Stimulated activated CD4-positive, alpha-beta T cell treated with anti-CD3 and anti-CD28 coated beads, Interleukin-2, amount 100 ng/mL, for 24 hours (primary cell): ENCODE data around the gene IKZF3.
"Not testable (repeated sequence)": the region's sequence is repeated elsewhere in the genome, so short reads cannot be mapped to it uniquely, and the experiment has no call there.

Source experiments
- DNase-seq, 2 donors: peaks; one replicate each; pipeline ENCODE4 v3.0.0-alpha.2; 2020

Gene IKZF3

DNA sequence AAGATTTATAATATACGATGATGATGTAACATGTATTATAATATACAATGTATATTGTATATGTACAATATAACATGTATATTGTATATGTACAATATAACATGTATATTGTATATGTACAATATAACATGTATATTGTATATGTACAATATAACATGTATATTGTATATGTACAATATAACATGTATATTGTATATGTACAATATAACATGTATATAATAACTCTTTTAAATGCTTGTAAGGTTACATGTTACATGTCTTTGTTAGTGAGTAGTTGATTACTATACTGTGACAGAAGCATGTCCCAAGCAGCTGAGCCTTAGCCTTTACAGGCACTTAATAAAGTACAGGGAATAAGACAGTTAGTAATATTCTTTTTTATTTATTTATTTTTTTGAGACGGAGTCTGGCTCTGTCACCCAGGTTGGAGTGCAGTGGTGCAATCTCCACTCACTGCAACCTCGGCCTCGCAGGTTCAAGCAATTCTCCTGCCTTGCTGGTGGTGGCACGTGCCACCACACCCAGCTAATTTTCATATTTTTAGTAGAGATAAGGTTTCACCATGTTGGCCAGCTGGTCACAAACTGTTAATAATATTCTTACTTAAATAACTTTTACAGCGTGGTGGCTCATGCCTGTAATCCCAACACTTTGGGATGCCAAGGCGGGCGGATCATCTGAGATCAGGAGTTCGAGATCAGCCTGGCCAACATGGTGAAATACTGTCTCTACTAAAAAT, 8.0 kb downstream of the IKZF3 start:
- not testable (repeated sequence) for DNase-seq

DNA sequence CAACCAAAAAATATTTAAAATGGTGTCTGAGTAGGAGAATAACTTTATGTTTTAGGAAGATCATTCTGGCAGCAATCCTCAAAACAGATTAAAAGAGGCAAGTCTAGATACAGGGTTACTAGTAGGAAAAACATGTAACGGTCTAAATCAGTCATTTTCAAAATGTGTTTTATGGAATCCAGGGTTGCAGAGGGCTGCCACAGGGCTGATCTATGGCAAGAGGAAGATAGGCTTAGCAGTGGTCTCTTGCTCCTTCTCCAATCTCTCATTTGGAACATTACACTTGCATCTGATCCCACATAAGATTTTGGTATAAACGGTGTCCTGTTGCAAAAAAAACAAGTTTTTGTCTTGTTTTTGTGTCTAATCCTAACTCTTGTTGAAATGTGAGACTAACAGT, 9.2 kb downstream of the IKZF3 start:
- no peak for DNase-seq

DNA sequence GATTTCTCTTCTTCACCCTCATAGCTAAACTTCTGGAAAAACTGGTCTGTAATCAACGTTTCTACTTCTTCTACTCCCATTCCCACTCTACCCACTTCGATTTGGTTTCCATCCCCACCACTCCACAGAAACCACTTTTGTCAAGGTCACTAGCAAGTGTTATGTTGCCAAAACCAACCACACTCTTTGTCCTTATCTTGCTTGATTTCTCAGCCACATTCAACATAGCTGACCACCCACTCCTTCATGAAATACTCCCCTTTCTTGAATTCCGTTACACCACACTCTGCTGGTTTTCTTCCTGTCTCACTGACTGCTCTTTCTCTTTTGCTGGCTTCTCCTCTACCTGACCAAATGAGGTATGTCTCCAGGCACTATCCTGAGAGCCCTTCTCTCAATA, 11.9 kb downstream of the IKZF3 start:
- no peak for DNase-seq

DNA sequence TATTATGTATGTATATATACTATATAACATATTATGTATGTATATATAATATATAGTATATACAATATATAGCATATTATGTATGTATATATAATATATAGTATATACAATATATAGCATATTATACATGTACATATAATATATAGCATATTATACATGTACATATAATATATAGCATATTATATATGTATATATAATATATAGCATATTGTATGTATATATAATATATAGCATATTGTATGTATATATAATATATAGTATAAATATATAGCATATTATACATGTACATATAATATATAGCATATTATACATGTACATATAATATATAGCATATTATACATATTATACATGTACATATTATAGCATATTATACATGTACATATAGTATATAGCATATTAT, 13.9 kb downstream of the IKZF3 start:
- not testable (repeated sequence) for DNase-seq

DNA sequence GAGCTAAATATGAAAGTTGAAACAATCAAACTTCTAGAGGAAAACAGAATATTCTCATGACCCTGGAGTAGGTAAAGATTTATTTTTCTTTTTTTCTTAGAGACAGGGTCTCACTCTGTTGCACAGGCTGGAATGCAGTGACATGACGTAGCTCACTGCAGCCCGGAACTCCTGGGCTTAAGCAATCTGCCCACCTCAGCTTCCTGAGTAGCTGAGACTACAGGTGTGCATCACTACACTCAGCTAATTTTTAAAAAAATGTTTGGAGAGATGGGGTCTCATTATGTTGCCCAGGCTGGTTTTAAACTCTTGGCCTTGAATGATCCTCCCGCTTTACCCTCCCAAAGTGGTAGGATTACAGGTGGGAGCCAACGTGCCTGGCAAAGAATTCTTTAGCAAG, 15.5 kb downstream of the IKZF3 start:
- DNase-seq: no peak

DNA sequence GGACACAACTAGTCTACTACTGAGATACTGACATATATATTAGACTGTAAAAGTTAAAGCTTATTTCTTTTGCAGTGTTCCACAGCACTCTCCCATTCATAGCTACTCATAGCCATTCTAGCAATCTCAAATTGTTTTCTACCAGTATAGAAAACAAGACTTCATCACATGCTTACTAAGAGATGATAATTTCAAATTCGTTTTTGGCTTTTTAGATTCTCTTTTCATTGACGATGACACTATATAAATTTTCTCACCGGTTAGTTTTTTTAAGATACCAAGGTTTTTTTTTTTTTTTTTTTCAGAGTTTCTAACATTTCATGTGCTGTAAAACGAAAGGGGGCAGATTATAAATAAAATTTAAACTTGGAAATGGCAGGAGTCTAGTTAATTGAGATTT, 17.9 kb downstream of the IKZF3 start:
- DNase-seq: no peak

DNA sequence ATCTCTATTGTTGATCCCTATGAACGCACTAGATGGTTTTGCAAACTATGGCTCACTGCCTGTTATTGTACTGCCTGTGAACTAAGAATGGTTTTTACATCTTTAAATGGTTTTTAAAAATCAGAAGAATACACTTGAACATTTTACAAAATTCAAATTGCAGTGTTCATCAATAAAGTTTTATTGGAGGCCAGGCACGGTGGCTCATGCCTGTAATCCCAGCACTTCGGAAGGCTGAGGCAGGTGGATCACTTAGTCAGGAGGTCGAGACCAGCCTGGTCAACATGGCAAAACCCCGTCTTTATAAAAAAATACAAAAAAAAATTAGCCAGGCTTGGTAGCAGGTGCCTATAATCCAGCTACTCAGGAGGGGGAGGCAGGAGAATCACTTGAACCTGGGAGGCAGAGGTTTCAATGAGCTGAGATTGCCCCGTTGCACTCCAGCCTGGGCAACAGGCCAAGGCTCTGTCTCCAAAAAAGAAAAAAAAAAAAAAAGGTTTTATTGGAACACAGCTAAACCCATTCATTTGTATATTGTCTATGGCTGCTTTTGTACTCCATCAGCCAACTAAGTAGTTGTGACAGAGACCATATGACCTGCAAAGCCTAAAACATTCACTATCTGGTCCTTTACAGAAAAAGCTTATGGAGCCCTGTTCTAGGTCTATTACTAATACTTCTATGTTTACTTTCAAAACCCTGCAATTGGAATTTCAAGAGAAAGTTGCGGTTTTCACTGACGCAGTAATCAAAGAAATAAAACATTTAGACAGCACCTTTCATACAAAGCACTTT, 18.9 kb downstream of the IKZF3 start:
- no peak for DNase-seq

DNA sequence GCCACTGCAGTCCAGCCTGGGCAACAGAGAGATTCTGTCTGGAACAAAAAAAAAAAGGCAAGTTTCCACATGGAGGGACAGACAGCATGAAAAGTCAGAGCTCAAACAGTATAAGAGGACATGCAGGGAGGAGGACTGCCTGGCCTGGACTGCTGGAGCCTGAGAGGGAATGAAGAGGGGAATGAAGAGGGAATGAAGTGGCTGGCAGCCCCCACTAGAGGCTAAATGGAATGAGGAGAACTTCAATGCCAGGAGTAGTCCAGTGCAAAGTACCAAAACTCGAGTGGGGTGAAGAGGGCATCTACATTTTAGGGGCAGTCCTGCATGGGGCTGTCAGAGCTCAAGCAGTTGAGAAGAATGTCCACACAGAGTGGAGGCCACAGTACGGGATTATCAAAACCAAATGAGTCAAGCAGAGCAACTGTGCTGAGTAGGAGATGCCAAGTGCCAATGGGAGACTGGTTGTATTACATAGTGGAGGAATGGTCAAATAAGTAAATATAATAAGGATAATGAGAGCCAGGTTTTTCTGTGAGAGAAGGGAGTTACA, 22.9 kb downstream of the IKZF3 start:
- DNase-seq: no peak

DNA sequence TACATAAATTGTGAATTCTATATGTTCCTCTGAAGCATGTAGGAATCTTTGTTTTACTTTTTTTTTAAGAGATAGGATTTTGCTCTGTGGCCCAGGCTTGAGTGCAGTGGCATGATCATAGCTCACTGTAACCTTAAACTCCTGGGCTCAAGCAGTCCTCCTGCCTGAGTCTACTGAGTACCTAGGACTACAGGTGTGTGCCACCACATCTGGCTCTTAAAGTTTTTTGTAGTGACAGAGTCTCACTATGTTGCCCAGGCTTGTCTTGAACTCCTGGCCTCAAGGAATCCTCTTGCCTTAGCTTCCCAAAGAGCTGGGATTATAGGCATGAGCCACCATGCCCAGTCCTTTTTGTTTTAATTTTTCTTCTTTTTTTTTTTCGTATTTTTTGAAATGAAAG, 25.3 kb downstream of the IKZF3 start:
- DNase-seq: no peak

DNA sequence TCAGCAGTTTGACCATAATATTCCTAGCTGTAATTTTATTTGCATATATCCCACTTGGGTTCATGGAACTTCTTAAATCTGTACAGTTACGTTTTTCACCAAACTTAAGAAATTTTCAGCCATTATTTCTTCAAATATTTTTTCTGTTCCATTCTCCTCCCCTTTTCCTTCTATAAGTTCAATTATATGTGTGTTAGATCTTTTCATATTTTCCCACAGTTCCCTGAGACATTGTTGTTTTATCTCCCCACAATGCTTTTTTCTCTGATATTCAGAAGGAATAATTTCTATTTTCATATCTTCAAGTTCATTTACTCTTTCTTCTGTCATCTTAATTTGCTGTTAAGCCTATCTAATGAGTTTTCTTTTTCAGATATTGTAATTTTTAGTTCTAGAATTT, 26.1 kb downstream of the IKZF3 start:
- no peak for DNase-seq

DNA sequence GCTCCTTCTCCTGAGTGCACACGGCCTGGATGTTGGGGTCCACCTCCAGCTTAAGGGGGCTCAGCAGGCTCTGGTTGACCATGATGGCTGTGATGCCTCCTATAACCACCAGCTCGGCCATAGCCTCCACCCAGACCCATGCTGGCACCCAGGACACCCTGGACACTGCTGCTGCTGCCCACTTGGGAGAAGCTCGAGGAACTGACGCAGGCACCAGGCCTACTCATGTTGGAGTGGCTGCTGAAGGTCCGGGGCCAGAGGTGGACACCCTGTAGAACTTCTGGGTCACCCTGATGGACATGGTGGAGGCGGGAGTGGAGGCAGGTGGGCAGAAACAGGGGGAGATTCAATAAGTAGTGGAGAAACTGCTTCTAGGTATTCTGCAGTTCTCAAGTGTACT, 28.0 kb downstream of the IKZF3 start:
- DNase-seq: no peak

DNA sequence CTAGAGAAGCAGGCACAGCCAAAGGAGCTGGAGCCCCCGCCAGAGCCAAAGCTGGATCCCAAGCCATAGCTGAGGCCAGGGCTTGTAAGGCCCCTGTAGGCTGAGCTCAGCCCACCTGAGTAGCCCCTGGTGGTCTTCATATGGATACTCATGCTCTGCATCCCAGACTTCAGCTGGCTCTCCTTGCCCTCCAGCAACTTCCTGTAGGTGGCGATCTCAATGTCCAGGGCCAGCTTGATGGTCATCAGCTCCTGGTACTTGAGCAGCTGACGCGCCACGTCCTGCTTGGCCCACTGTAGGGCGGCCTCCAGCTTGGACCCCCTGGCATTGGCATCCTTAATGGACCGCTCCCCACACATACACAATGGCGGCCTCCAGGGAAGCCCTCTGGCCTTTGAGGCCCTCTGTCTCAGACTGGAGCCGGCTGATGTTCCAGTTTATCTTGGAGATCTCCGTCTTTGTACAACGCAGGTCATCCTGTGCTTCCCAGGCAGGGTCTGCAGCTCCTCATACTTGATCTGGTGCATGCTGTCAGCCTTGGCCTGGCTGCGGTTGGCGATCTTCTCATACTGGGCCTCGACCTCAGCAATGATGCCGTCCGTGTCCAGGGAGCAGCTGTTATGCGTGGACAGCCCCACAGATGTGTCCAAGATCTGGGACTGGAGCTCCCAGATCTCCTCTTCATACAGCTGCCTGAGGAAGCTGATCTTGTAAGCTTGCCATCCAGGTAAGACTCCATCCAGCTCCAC, 28.9 kb downstream of the IKZF3 start:
- DNase-seq: no peak

DNA sequence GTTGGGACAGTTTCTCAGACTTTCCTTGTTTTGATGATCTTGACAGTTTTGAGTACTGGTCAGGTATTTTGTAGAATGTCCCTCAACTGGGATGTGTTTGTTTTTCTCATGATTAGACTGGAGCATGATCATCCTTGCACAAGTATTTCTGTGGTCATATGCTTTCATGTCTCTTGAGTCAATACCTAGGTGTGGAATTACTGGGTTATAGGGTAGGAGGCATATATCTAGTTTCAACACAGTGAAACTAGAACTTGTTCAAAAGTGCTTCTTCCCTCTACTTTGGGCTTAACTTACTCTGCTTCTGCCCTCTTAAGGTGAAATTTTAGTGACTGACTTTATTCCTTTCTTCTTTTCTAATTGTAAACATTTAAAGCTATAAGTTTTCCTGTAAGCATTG, 30.1 kb downstream of the IKZF3 start:
- no peak for DNase-seq

DNA sequence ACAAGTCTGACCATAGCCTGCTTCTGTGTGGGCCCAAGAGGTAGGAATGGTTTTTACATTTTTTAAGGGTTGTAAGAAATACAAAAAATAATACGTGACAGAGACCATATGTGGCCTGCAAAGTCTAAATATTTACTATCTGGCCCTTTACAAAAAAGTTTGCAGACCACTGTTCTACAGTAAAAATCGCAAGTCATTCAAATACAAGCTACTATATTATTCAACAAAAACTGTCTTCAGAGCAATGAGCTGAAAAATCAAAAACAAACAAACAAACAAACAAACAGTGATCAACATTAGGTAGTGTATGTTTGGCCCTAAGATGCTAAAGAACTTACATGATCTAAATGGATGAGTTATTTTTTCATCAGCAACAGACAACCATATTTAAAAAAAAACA, 32.5 kb downstream of the IKZF3 start:
- no peak for DNase-seq

DNA sequence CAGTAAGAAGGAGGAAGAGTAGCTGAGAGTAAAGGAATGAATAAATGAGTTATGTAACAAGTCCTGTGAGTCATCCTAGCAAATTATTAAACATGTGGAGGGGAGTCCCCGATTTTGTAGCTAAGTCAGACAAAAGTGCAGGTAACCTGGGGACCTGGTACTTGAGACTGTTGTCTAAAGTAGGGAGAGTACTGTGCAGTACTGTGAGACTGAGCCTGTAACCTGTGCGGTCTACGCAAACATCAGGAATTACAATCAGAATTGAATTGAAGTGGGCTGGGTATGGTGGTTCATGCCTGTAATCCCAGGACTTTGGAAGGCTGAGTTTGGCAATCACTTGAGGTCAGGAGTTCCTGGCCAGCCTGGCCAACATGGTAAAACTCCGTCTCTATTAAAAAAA, 35.7 kb downstream of the IKZF3 start:
- DNase-seq: no peak

DNA sequence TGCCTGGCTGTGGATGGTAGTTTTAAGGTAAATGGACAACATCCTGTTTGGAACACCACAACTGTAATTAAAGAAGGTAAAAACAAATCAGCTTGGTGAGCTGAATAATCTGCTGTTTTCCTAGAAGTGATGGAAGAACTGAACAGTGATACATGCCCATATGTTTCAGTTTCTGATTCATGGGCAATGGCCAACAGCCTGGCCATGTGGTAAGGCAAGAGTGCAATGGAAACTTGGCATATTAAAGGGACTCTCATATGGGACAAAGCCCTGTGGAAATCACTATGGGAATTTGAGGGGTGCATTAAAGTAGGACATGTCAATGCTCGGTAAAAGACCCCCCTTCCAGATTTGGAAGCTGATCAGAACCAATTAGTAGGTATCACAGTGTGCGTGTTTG, 37.8 kb downstream of the IKZF3 start:
- DNase-seq: no peak

DNA sequence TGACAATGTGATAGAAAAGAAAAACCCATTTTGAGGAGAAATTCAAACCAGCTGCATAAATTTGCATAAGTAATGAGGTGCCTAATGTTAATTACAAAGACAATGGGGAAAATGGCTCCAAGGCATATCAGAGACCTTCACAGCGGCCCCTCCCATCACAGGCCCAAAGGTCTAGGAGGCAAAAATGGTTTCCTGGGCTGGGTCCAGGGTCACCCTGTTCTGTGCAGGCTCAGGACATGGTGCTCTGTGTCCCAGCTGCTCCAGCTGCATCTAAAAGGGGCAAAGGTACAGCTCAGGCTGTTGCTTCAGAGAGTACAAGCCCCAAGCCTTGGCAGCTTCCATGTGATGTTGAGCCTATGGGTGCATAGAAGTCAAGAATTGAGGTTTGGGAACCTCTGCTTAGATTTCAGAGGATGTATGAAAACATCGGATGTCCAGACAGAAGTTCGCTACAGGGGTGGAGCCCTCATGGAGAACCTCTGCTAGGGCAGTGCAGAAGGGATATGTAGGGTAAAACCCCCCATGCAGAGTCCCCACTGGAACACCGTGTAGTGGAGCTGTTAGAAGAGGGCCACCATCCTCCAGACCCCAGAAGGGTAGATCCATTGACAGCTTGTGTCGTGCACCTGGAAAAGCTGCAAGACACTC, 40.6 kb downstream of the IKZF3 start:
- no peak for DNase-seq

DNA sequence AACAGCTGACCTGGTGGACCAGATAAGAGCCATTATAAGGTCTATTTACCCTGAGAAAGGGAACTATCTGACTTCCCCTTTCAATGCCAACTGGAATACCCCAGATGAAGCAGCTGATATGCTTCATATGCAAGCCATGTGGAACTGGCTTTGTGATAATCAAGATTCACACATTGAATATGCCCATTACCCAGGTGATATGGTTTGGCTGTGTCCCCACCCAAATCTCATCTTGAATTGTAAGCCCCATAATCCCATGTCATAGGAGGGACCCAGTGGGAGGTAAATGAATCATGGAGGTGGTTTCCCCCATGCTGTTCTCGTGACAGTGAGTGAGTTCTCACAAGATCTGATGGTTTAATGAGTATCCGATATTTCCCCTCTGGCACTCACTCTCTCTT, 42.1 kb downstream of the IKZF3 start:
- peak in 1 of 2 donors; percentile 37 for DNase-seq

DNA sequence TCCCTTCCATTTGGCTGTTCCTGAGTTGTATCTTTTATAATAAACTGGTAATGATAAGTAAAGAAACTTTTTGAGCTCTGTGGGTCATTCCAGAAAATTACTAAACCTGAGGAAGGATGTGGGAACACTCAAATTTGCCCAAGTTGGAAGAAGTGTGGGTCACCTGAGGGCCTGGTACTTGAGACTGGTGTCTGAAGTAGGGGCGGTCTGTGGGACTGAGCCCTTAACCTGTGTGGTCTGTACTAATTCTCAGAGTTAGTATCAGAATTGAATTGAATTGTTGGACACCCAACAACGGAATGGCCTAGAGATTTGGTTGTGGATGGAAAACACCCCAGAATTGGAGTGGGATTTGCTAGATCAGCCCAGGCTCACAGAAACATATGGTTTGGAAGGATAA, 43.1 kb downstream of the IKZF3 start:
- DNase-seq: no peak

DNA sequence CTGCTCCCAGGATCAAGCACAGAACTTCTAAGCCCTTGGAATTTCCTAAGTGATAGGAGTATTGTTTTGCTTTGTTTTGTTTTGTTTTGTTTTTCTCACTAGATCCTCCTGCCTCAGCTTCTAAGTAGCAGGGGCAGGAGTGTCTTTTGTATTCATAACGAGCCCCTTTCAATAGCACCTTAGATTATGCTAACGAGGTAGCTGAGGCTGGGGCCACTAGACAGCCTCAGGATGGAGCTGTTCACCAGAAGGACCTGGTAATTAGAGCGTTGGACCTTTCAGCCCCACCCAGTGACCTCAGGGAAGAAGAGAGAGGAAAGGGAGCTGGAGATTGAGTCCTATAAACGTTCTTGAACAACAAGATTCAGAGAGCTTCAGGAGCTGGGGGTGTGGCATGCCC, 43.6 kb downstream of the IKZF3 start:
- DNase-seq: no peak

DNA sequence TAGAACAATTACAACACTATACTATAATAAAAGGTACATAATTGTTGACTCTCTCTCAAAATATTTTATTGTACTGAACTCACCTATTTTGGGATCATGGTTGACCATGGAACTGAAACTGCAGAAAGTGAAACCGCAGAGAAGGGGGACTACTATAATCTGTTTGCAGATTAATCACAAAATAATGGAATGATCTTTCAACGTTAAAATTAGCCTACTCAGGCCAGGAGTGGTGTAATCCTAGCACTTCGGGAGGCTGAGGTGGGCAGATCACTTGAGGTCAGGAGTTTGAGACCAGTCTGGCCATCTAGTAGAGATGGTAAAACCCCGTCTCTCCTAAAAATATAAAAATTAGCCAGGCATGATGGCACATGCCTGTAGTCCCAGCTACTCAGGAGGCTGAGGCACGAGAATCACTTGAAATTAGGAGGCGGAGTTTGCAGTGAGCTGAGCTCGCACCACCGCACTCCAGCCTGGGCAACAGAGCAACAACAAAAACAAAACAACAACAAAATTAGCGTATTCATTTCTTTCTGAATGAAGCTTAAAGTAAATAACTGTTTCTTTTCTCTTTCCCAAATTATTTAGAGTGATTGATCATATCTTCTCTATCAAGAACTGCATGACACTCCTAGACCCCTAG, 45.6 kb downstream of the IKZF3 start:
- DNase-seq: no peak

DNA sequence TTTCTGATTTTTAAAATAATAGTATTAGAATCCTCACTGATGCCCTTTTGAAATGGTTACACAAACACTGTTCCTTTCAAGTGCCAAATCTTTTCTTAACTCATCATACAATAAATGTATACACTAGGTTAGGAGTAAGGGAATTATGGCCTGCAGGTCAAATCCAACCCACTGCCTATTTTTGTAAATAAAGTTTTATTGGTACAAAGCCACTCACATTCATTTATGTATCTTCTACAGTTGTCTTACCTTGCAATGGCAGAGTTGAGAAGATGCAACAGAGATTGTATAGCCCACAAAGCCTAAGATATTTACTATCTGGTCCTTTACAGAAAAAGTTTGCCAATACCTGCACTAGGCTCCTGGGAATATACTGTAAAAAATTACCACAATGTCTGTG, 47.8 kb downstream of the IKZF3 start:
- DNase-seq: no peak

DNA sequence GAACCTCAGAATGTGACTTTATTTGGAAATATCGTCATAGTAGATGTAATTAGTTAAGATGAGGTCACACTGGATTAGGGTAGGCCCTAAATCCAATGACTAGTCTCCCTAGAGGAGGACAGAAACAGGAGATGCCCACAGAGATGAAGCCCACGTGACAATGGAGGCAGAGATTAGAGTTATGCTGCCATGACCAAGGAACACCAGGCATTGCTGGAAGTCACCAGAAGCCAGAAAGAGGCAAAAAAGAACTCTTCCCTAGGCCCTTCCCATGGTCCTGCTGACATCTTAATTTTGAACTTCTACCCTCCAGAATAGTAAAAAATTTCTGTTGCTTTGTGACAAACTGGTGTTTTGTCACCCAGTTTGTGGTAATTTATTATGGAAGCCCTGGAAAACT, 49.6 kb downstream of the IKZF3 start:
- DNase-seq: no peak
